Thyroid gland (tissue), 4 donors: ENCODE measurements around the gene DAB2IP. TPM values are rescaled to one million over a fixed set of nuclear protein-coding genes. Genes with fewer than 3 reads are reported as not detected.

Experiments used
- DNase-seq, 2 donors: peaks; one replicate each; pipeline ENCODE4 v3.0.0-alpha.2; 2019
- H3K27ac ChIP-seq, 3 donors: fragments of 200-600 bp; sonication (generic); 1 replicate in 2 of 3; 2 replicates in 1 of 3; pipeline ENCODE4 v1.5.1; 2016 to 2019; ENCODE audit warnings: mild to moderate bottlenecking in 1 of 3, moderate library complexity in 1 of 3
- H3K27me3 ChIP-seq: fragments of 200-600 bp; sonication (generic); one replicate; pipeline ENCODE4 v1.5.1; 2019
- H3K36me3 ChIP-seq, 2 donors: fragments of 200-600 bp; sonication (generic); one replicate each; pipeline ENCODE4 v1.5.1; 2016 to 2019
- H3K4me1 ChIP-seq, 2 donors: fragments of 200-600 bp; sonication (generic); one replicate each; pipeline ENCODE4 v1.5.1; 2017 to 2019
- H3K4me3 ChIP-seq, 3 donors: fragments of 200-600 bp; sonication (generic); replicated peaks in 1 of 3; 1 replicate in 2 of 3; 2 replicates in 1 of 3; pipeline ENCODE4 v1.5.1; 2016; ENCODE audit warnings: mild to moderate bottlenecking in 1 of 3
- H3K9me3 ChIP-seq: fragments of 200-600 bp; sonication (generic); one replicate; pipeline ENCODE4 v1.5.1; 2017
- CTCF ChIP-seq, 6 experiments: fragments of 200-600 bp in 3 of 6; fragments of 450-650 bp in 3 of 6; sonication (generic) in 3 of 6; IDR thresholded peaks; one replicate each; pipeline ENCODE4 v1.5.1; 2016 to 2019; ENCODE audit warnings: antibody characterized with exemption in 6 of 6, mild to moderate bottlenecking in 2 of 6, inconsistent platforms in 1 of 6, moderate library complexity in 1 of 6
- POLR2A ChIP-seq, 2 donors: fragments of 450-650 bp; IDR thresholded peaks; one replicate each; pipeline ENCODE4 v1.6.1; 2017; ENCODE audit warnings: antibody characterized with exemption in 2 of 2, mild to moderate bottlenecking in 2 of 2, moderate library complexity in 1 of 2
- WGBS, 2 donors: methylation state at CpG; one replicate each; pipeline ENCODE4 v1.1.5; 2017; 5-methylcytosine and 5-hydroxymethylcytosine counted together
- intact Hi-C: fragments of 100-400 bp; cut with DNase I; formaldehyde crosslinking; loops from one replicate; pipeline ENCODE4 v1.15.1; 2023
- total RNA-seq, 4 donors: library from RNA; depleted of rRNA; stranded (reverse); fragments of >200 nt; gene quantifications; one replicate each; pipeline ENCODE4 v1.2.3, GENCODE V29; 2016

DAB2IP gene
- 10 to 100 TPM; 26.0 to 48.5 (median 38.2) TPM for total RNA-seq

- no peaks in the 10 kb centered on the region for H3K36me3 ChIP-seq
- intact Hi-C loops, result no loop called here
- TF ChIP-seq CTCF (IDR thresholded peaks at IDR 0.05) (no peak), POLR2A (IDR thresholded peaks at IDR 0.05) (peak in 1 of 2 donors; percentile 59)
- no peaks in the 10 kb centered on the region for H3K27me3 ChIP-seq
- peak within 1 kb of the TSS; percentile 25 to 73 (median 64) for H3K4me3 ChIP-seq
- peak within 1 kb of the TSS in 2 of 3 donors; percentile 61 to 72 for H3K27ac ChIP-seq
- 4 to 13% methylated on average over 4 to 14 of the region's 79 CpGs for WGBS, 2 donors
- DNase-seq, result peak; percentile 79 to 81
- peaks cover 29 to 45% of the 10 kb centered on the region in 2 donors for H3K4me1 ChIP-seq
- no peaks in the 10 kb centered on the region for H3K9me3 ChIP-seq
Measured at GRCh38 chr9:121651295-121652020, at the start of gene DAB2IP. Gene DAB2IP, plus strand, starts transcription at chr9:121651634. Its CDS starts 142 bp downstream, at chr9:121651776.

- Histone ChIP-seq H3K36me3 (no peaks in the 10 kb centered on the region), H3K4me1 (peaks cover 7 to 35% of the 10 kb centered on the region in 2 donors), H3K4me3 (no peak overlapping the region), H3K9me3 (no peaks in the 10 kb centered on the region), H3K27ac (no peak overlapping the region), H3K27me3 (no peaks in the 10 kb centered on the region)
- no peak for DNase-seq
- intact Hi-C loops, result no loop called here
- WGBS, 2 donors, result 94 to 95% methylated on average over 7 of the region's 7 CpGs
- TF ChIP-seq CTCF (IDR thresholded peaks at IDR 0.05) (no peak), POLR2A (IDR thresholded peaks at IDR 0.05) (no peak)
Measured at GRCh38 chr9:121603028-121603427, 48.4 kb upstream of the DAB2IP start.

- H3K27ac ChIP-seq, result no peak overlapping the region
- 54 to 62% methylated on average over 4 of the region's 4 CpGs for WGBS, 2 donors
- intact Hi-C loops, result no loop called here
Measured at GRCh38 chr9:121604242-121604641, 47.2 kb upstream of the DAB2IP start.

GRCh38 chr9:121604654-121605053 is 46.8 kb upstream of the DAB2IP start:
- intact Hi-C loops, result no loop called here
- Histone ChIP-seq H3K4me1 (peaks cover 13 to 36% of the 10 kb centered on the region in 2 donors), H3K9me3 (no peaks in the 10 kb centered on the region), H3K4me3 (no peak overlapping the region), H3K27me3 (no peaks in the 10 kb centered on the region), H3K27ac (no peak overlapping the region), H3K36me3 (no peaks in the 10 kb centered on the region)
- no peak for DNase-seq
- WGBS, 2 donors, result 75 to 78% methylated on average over 8 of the region's 8 CpGs
- no peak for TF ChIP-seq CTCF (IDR thresholded peaks at IDR 0.05)
- TF ChIP-seq POLR2A (IDR thresholded peaks at IDR 0.05), result no peak

More at GRCh38 chr9:121604242-121604641, 47.2 kb upstream of the DAB2IP start:
- H3K4me3 ChIP-seq, result no peak overlapping the region
- DNase-seq, result peak in 1 of 2 donors; percentile 19
- H3K36me3 ChIP-seq, result no peaks in the 10 kb centered on the region
- no peaks in the 10 kb centered on the region for H3K9me3 ChIP-seq
- TF ChIP-seq POLR2A (IDR thresholded peaks at IDR 0.05) (no peak), CTCF (IDR thresholded peaks at IDR 0.05) (no peak)
- H3K27me3 ChIP-seq, result no peaks in the 10 kb centered on the region
- peaks cover 9 to 32% of the 10 kb centered on the region in 2 donors for H3K4me1 ChIP-seq

GRCh38 chr9:121607434-121608167 is 43.8 kb upstream of the DAB2IP start:
- intact Hi-C loops, result no loop called here
- H3K4me3 ChIP-seq, result no peak overlapping the region
- no peak for DNase-seq
- H3K4me1 ChIP-seq, result peaks cover 14 to 41% of the 10 kb centered on the region in 2 donors
- no peaks in the 10 kb centered on the region for H3K27me3 ChIP-seq
- peak overlapping the region in 2 of 3 donors; percentile 4 to 7 for H3K27ac ChIP-seq
- no peak for TF ChIP-seq POLR2A (IDR thresholded peaks at IDR 0.05)
- no peak for TF ChIP-seq CTCF (IDR thresholded peaks at IDR 0.05)
- no peaks in the 10 kb centered on the region for H3K9me3 ChIP-seq
- no peaks in the 10 kb centered on the region for H3K36me3 ChIP-seq
- WGBS, 2 donors, result 52 to 73% methylated on average over 10 of the region's 10 CpGs
